HG02763 (cell line): Measurements from ENCODE around the gene THSD1.
"Not testable (repeated sequence)": the region's sequence is repeated elsewhere in the genome, so short reads cannot be mapped to it uniquely, and the experiment has no call there.

ENCODE experiments used
- ATAC-seq: cut with Tn5 transposase; IDR thresholded peaks from one replicate; pipeline ENCODE4 v1.9.1; 2021; ENCODE audit warnings: mild to moderate bottlenecking, moderate library complexity; ENCODE audit not compliant: unreplicated experiment

Gene THSD1

DNA sequence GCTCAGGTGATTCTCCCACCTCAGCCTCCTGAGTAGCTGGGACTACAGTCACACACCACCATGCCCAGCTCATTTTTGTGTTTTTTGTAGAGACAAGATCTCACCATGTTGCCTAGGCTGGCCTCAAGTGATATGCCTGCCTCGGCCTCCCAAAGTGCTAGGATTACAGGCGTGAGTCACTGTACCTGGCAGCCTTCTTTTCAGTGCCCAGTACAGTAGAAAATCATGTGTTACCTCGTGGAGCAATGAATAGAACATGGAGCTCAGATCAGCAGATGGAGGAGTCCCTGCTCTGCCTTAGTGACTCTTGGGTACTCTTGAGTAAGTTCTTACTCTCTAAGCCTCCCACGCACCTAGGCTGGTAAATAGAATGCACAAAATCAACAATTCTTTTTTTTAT is 44.7 kb downstream of the THSD1 start:
- ATAC-seq, result no peak

DNA sequence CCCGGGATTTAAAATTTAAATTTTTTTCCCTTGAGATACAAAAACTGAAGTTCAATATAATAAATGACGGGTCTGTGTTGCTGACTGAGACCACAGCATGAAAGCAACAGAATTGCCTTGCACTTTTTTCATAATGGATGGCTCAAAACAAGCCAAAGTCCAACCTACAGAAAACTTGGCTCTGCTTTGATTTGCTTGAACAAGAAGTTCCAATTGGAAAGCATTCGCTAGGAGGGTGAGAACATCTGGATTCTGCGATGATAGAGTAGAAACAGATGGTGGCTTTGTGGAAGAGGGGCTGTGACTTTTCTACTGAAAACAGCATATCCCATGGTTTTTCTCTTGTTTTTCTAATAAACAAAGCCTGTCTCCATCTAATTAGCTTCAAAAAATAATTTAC is 46.4 kb downstream of the THSD1 start:
- ATAC-seq, result no peak

DNA sequence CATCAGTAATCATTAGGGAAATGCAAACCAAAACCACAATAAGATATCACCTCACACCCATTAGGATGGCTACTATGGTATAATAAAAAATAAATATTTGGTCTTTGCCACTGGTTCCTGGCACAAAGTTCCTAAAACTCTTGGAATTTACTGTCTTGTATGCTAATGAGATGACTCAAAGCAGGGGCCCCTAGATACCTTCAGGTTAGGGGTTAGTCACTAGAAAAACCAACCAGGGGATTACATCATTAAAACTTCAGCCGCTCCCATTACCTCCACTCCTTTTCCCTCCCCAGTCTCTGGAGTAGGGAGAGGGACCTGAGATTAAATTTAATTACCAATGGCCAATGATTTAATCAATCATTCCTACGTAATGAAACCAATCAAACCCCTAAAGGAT is 49.6 kb downstream of the THSD1 start:
- no peak for ATAC-seq

DNA sequence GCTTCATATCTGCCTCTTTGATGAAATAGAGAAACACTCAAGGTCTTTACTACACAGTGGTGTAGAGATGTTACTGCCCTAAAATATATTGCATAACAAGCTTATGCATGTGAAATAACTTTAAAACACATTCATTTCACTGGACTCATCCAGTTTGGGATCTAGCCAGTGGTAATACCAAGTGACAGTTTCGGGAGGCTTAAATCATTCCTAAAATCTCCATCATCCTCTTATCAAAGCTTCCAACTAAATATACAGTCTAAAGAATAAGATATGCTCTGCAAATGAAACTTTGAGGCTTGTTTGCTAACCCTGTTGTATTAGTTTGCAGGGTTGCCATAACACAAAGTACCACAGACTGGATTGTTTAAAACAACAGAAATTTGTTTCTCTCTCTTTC is 52.8 kb downstream of the THSD1 start:
- ATAC-seq, result no peak

DNA sequence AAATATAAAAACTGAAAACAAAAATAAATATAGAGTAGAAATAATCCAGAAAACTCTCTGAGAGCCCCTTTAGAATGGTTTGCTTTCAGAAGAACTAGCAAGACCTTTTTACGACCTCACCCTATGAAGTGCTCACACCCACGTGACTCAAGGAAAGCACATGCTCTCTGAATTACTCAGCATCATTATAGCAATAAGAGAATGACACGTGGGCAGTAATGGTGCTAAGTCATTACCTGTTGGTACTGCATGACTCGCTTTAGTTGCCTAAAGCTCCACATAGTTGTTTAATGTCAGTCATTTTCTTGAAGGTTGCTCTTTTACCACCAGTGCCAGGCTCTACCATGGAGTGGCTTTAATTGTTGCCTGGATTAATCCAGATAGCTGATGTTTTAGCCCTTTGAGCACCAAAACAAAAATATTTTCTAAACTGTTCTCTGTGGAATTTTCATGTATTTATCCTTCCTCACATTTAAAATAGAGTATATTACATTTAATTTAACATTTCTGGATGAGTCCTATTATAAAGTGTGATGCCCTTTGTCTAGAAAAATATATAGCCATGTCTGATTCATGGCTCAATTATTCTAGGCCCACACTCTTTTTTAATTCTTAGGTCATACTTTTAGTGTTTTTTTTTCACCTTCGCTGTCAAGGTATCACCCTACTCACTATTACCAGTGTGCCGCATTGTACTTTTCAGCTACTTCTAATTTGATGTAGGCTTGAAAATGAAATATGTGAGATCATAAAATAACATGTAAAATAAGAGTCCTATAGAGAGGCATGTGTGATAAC is 56.8 kb downstream of the THSD1 start:
- no peak for ATAC-seq

DNA sequence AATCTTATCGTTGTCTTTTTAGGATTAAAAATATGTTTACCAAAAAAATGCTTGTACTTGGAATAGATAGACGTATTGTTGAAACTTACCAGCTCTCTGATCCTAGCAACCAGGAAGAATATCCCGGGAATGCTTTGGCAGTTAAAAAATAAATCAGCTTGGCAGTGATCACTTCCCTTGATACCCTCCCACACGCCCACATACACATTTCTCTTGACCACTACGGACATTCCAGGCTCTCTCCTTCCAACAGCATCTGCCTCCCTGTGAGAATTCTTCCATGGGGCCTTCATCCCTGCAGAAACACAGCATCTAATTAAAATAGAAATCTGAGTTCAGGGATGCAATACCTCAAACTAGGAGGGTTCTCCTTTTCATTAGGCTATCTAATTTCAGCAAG is 57.9 kb downstream of the THSD1 start:
- ATAC-seq, result no peak

DNA sequence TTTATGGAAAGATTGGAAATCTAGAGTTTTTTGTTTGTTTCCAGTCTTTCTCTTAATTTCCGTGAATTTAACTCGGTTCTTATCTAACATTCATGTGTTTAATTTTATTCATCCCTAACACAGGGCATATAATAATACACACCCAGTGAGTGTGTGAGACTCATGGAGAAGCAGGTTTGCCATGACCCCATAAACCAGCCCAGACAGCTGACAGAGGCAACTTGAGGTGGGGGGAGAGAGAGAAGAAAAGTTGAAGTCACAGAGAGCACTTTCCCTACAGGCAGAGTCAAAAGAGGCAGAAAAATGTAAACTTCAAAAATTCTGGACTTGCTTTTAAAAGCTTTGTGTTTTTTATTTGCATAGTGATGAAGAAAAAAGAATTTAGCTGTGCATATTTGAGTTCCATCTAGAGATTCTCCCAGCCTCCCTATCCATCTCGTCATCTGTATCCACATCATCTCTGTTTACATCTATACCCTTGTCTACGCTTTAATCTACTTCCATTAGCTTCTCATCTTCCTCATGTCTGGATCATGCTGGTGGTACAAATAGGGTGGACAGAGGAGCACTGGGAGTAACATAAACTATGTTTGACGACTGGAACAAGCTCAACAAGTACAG is 60.2 kb downstream of the THSD1 start:
- ATAC-seq, result no peak

DNA sequence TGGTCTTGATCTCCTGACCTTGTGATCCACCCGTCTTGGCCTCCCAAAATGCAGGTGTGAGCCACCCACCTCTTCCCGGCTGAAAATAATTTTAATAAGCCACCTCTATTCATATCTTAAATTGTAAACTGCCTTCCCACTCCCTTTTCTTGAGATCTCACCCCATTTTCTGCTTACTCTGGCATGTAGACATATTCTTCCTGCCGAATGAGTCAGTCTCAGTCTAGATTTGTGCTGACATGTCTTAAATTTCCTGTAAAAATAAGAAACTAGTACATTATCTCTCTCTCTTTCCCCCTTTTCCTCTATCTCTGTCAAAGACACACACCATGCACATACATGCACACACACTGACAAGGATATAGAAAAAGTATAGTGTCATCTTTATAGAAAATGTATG is 60.9 kb downstream of the THSD1 start:
- no peak for ATAC-seq

DNA sequence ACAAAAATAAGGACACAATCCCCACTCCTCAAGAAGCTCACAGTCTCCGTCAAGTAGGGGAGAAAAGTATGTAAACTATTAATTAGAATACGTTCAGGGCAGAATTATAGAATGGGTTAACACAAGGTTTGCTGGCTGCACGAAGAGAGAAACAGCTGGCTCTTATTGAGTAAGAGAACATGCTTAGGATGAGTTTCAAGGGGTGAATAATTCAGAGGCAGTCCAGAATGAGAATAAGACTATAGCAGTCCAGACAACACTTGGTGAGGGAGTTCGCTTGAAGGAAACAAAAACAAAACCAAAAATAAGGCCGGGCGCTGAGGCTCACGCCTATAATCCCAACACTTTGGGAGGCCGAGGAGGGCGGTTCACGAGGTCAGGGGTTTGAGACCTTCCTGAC is 61.9 kb downstream of the THSD1 start:
- no peak for ATAC-seq

DNA sequence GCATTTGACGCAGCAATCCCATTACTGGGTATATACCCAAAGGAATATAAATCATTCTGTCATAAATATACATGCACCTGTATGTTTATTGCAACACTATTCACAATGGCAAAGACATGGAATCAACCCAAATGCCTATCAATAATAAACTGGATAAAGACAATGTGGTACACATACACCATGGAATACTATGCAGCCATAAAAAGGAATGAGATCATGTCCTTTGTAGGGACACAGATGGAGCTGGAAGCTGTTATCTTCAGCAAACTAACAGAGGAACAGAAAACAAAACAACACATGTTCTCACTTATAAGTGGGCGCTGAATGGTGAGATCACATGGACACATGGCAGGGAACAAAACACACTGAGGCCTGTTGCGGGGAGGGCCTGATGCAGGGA is 63.8 kb downstream of the THSD1 start:
- ATAC-seq, result not testable (repeated sequence)

DNA sequence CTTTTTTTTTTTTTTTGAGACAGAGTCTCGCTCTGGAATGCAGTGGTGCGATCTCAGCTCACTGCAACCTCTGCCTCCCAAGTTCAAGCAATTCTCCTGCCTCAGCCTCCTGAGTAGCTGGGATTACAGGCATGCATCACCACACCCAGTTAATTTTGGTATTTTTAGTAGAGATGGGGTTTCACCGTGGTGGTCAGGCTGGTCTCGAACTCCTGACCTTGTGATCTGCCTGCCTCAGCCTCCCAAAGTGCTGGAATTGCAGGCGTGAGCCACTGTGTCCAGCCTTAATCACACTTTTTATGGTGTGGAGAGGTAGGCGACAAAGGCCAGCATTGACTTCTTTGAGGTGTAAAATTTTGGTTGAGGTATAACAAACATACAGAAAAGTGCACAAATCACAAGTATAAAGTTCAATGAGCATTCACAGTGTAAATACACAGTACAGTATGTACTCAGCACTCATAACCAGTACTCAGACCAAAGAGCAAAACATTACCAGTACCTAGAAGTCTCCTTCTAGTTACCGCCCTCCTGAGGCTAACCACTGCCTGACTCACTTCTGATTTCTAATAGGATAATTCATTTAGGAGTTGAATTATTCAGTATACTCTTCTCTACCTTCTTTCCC is 68.0 kb downstream of the THSD1 start:
- not testable (repeated sequence) for ATAC-seq

DNA sequence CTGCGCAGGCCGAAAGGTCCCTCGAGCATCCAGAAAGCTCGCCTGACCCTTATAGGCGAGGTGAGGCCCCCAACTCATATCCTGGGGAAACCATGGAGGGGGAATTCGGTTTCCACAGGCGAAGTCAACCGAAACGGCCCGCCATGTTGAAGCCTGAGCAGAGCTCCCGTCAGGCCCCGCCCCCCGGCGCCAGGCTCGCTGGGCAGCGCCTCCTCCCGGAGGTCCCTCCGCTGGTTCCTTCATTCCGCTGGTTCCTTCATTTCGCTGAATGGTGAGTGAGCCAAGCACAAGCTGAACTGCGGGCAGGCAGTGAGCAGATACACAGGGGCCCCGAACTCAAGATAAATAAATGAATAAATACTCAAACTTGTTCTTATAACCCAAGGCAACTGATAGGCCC is 71.9 kb downstream of the THSD1 start:
- ATAC-seq, result not testable (repeated sequence)

DNA sequence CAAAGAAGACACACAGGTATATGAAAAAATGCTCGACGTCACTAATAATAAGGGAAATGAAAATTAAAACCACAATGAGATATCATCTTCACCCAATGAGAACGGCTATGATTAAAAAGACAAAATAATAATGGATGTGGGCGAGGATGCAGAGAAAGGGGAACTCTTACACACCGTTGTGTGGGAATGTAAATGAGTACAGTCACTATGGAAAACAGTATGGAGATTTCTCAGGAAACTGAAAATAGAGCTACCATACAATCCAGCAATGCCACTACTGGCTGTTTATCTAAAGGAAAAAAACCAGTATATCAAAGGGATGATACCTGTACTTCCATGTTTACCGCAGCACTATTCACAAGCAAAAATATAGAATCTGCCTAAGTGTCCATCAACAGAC is 74.1 kb downstream of the THSD1 start:
- ATAC-seq, result not testable (repeated sequence)
